Adrenal gland (tissue), 5 donors: ENCODE measurements around the gene RASAL1.
"Not testable (repeated sequence)": the region's sequence is repeated elsewhere in the genome, so short reads cannot be mapped to it uniquely, and the experiment has no call there.

Experiments
- POLR2A ChIP-seq, 2 donors: fragments of 450-650 bp; IDR thresholded peaks; one replicate each; pipeline ENCODE4 v1.6.1; 2017; ENCODE audit warnings: antibody characterized with exemption in 2 of 2, mild to moderate bottlenecking in 2 of 2, moderate library complexity in 1 of 2
- TF ChIP-seq, protein P1 (sequence below), 6 experiments: fragments of 450-650 bp in 4 of 6; fragments of 200-600 bp in 2 of 6; sonication (generic) in 1 of 6; IDR thresholded peaks; 1 replicate in 5 of 6; 2 replicates in 1 of 6; pipeline versions ENCODE4 v1.5.1 to v1.8.0; 2016 to 2021; ENCODE audit warnings: antibody characterized with exemption in 6 of 6, mild to moderate bottlenecking in 2 of 6, moderate library complexity in 1 of 6
- donor health status: DM: no; HTN: no; CAD: no.

DNA sequence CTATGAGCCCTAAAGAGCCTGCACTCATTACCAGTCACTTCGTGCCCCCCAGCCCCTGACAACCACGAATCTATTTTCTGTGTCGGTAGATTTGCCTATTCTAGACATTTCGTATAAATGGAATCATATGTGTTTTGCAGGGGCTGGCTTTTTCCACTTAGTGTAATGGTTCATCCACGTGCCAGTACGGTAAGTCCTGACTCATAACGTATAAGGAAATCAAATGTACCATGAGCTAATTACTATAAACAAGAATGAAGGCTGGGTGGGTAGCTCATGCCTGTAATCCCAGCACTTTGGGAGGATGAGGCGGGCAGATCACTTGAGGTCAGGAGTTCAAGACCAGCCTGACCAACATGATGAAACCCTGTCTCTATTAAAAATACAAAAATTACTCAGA lies 17.9 kb downstream of the RASAL1 start:
- TF ChIP-seq, protein P1, sequence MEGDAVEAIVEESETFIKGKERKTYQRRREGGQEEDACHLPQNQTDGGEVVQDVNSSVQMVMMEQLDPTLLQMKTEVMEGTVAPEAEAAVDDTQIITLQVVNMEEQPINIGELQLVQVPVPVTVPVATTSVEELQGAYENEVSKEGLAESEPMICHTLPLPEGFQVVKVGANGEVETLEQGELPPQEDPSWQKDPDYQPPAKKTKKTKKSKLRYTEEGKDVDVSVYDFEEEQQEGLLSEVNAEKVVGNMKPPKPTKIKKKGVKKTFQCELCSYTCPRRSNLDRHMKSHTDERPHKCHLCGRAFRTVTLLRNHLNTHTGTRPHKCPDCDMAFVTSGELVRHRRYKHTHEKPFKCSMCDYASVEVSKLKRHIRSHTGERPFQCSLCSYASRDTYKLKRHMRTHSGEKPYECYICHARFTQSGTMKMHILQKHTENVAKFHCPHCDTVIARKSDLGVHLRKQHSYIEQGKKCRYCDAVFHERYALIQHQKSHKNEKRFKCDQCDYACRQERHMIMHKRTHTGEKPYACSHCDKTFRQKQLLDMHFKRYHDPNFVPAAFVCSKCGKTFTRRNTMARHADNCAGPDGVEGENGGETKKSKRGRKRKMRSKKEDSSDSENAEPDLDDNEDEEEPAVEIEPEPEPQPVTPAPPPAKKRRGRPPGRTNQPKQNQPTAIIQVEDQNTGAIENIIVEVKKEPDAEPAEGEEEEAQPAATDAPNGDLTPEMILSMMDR (IDR thresholded peaks at IDR 0.05), result not testable (repeated sequence)
- not testable (repeated sequence) for TF ChIP-seq POLR2A (IDR thresholded peaks at IDR 0.05)
